ENCODE data around the gene ADCK1.

The ADCK1 gene

DNA sequence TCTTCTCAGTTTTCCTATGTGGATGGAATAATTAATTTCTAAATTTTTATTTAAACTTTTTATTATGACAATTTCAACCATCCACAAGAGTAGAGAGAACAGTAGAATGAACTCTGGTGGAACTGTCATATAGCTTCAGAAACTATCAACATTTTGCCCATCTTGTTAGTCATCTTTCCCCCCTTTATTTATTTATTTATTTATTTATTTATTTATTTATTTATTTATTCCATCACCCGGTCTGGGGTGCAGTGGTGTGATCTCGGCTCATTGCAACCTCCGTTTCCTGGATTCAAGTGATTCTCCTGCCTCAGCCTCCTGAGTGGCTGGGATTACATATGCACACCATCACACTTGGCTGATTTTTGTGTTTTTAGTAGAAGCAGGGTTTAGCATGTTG, 23.5 kb downstream of the ADCK1 start (continued):
- TF ChIP-seq MYNN (tag by site-specific recombination; IDR thresholded peaks at IDR 0.05; ENCODE audit: borderline replicate concordance) (no peak), TCF7L2 (IDR thresholded peaks at IDR 0.05; ENCODE audit: borderline replicate concordance, low read depth, low read length) (no peak), ZNF510 (tag by site-specific recombination; IDR thresholded peaks at IDR 0.05; ENCODE audit: insufficient replicate concordance) (no peak), ZNF302 (tag by site-specific recombination; IDR thresholded peaks at IDR 0.05; ENCODE audit: low read depth) (no peak), ZNF184 (tag by site-specific recombination; IDR thresholded peaks at IDR 0.05) (no peak)

DNA sequence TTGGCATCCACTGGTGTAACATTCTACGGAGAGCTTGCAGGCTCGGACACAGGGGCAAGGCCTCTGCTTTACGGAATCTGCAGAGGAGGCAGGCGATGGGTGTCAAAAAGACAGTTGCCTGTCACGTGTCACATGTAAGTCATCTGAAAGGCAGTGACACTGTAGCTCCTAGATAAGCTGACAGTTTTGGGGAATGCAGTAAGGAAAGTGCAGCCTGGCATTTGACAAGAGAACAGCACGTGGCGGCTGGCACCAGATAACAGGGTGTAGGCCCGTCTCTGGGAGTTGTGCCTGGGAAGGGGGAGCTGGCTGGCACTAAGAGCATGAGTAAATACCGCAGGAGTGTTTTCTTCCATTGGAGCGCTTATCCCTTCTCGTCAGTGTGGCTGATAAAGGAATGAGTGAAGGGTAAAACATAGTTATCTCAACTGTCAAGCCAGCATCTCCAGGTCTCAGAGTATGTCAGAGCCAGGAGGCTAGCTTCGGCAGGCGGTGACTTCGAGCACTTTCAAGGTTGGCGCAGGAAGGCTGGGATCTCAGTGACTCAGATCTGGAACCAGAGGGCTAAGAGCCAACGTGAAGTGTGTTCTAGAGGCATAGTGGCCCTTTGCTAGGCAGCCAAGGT, 26.1 kb downstream of the ADCK1 start:
- H3K4me3 ChIP-seq (ENCODE audit: low read depth, low read length) = no peak overlapping the region
- H3K27ac ChIP-seq (ENCODE audit: extremely low read depth, low read depth, low read length) = no peak overlapping the region
- TF ChIP-seq ZBTB8A (tag by site-specific recombination; IDR thresholded peaks at IDR 0.05) (no peak), GLIS1 (tag by site-specific recombination; IDR thresholded peaks at IDR 0.05) (no peak), ZNF350 (tag by site-specific recombination; IDR thresholded peaks at IDR 0.05) (no peak), ZNF510 (tag by site-specific recombination; IDR thresholded peaks at IDR 0.05; ENCODE audit: insufficient replicate concordance) (no peak), ZNF16 (tag by site-specific recombination; IDR thresholded peaks at IDR 0.05; ENCODE audit: low read depth) (no peak), KLF7 (tag by site-specific recombination; IDR thresholded peaks at IDR 0.05; ENCODE audit: borderline replicate concordance) (no peak)
- TF ChIP-seq, protein P1, sequence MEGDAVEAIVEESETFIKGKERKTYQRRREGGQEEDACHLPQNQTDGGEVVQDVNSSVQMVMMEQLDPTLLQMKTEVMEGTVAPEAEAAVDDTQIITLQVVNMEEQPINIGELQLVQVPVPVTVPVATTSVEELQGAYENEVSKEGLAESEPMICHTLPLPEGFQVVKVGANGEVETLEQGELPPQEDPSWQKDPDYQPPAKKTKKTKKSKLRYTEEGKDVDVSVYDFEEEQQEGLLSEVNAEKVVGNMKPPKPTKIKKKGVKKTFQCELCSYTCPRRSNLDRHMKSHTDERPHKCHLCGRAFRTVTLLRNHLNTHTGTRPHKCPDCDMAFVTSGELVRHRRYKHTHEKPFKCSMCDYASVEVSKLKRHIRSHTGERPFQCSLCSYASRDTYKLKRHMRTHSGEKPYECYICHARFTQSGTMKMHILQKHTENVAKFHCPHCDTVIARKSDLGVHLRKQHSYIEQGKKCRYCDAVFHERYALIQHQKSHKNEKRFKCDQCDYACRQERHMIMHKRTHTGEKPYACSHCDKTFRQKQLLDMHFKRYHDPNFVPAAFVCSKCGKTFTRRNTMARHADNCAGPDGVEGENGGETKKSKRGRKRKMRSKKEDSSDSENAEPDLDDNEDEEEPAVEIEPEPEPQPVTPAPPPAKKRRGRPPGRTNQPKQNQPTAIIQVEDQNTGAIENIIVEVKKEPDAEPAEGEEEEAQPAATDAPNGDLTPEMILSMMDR (tag by site-specific recombination; IDR thresholded peaks at IDR 0.05) = no peak
- TF ChIP-seq, protein P2, sequence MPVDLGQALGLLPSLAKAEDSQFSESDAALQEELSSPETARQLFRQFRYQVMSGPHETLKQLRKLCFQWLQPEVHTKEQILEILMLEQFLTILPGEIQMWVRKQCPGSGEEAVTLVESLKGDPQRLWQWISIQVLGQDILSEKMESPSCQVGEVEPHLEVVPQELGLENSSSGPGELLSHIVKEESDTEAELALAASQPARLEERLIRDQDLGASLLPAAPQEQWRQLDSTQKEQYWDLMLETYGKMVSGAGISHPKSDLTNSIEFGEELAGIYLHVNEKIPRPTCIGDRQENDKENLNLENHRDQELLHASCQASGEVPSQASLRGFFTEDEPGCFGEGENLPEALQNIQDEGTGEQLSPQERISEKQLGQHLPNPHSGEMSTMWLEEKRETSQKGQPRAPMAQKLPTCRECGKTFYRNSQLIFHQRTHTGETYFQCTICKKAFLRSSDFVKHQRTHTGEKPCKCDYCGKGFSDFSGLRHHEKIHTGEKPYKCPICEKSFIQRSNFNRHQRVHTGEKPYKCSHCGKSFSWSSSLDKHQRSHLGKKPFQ (tag by site-specific recombination; IDR thresholded peaks at IDR 0.05) = no peak
- TF ChIP-seq, protein P3, sequence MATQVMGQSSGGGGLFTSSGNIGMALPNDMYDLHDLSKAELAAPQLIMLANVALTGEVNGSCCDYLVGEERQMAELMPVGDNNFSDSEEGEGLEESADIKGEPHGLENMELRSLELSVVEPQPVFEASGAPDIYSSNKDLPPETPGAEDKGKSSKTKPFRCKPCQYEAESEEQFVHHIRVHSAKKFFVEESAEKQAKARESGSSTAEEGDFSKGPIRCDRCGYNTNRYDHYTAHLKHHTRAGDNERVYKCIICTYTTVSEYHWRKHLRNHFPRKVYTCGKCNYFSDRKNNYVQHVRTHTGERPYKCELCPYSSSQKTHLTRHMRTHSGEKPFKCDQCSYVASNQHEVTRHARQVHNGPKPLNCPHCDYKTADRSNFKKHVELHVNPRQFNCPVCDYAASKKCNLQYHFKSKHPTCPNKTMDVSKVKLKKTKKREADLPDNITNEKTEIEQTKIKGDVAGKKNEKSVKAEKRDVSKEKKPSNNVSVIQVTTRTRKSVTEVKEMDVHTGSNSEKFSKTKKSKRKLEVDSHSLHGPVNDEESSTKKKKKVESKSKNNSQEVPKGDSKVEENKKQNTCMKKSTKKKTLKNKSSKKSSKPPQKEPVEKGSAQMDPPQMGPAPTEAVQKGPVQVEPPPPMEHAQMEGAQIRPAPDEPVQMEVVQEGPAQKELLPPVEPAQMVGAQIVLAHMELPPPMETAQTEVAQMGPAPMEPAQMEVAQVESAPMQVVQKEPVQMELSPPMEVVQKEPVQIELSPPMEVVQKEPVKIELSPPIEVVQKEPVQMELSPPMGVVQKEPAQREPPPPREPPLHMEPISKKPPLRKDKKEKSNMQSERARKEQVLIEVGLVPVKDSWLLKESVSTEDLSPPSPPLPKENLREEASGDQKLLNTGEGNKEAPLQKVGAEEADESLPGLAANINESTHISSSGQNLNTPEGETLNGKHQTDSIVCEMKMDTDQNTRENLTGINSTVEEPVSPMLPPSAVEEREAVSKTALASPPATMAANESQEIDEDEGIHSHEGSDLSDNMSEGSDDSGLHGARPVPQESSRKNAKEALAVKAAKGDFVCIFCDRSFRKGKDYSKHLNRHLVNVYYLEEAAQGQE (tag by site-specific recombination; IDR thresholded peaks at IDR 0.05) = no peak
- peaks cover 8 to 25% of the 10 kb centered on the region in 2 experiments; a peak in 2 of 3 replicates for H3K36me3 ChIP-seq (ENCODE audit: control insufficient read depth in 2 of 2, insufficient read depth in 1 of 2, low read length in 2 of 2)
- no peaks in the 10 kb centered on the region for H3K4me1 ChIP-seq (ENCODE audit: control insufficient read depth, insufficient read depth, low read length)
- CTCF ChIA-PET = interaction anchor here (0.5 kb wide), 1 partner anchor 101 kb away, joined by 3 read pairs; no protein-coding TSS in a partner anchor
- H3K9me3 ChIP-seq (ENCODE audit: control insufficient read depth, insufficient read depth, low read depth, low read length) = no peaks in the 10 kb centered on the region
- POLR2A ChIA-PET = no interaction called here

DNA sequence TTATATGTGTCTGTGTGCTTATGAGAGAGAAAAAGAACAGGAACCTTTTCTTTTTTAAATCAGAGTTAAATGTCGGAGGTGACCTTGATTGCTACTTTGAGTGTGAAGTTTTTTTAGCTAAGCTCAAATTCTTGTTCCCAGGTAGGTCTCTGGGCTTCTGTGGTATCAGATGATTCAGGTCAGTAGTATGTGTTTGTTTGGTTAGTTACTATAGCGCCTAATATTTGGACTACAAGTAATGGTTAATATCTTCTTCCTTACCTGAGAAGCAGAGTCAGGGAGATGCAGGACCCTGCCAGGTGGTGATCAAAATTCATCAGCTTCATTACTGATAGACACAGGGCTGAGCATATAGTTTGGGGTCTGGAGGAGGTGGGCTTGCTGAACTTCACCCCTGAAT, 30.8 kb downstream of the ADCK1 start:
- no peaks in the 10 kb centered on the region for H3K9me3 ChIP-seq (ENCODE audit: control insufficient read depth, insufficient read depth, low read depth, low read length)
- no peaks in the 10 kb centered on the region for H3K4me1 ChIP-seq (ENCODE audit: control insufficient read depth, insufficient read depth, low read length)
- H3K36me3 ChIP-seq (ENCODE audit: control insufficient read depth in 2 of 2, insufficient read depth in 1 of 2, low read length in 2 of 2) = peaks cover 4 to 9% of the 10 kb centered on the region in 2 experiments; a peak in 2 of 3 replicates
- POLR2A ChIA-PET = no interaction called here
- no peak overlapping the region for H3K4me3 ChIP-seq (ENCODE audit: low read depth, low read length)
- H3K27ac ChIP-seq (ENCODE audit: extremely low read depth, low read depth, low read length) = no peak overlapping the region
- CTCF ChIA-PET = interaction anchor here (0.7 to 1.3 kb wide), 3 partner anchors 8 to 707 kb away, joined by 3 to 4 read pairs (median 3); no protein-coding TSS in a partner anchor
- no peak for TF ChIP-seq ZNF776 (tag by site-specific recombination; IDR thresholded peaks at IDR 0.05; ENCODE audit: borderline replicate concordance)
- TF ChIP-seq ZFHX2 (tag by site-specific recombination; conservative IDR thresholded peaks at IDR 0.05) = no peak
- TF ChIP-seq, protein P4, sequence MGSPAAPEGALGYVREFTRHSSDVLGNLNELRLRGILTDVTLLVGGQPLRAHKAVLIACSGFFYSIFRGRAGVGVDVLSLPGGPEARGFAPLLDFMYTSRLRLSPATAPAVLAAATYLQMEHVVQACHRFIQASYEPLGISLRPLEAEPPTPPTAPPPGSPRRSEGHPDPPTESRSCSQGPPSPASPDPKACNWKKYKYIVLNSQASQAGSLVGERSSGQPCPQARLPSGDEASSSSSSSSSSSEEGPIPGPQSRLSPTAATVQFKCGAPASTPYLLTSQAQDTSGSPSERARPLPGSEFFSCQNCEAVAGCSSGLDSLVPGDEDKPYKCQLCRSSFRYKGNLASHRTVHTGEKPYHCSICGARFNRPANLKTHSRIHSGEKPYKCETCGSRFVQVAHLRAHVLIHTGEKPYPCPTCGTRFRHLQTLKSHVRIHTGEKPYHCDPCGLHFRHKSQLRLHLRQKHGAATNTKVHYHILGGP (tag by site-specific recombination; IDR thresholded peaks at IDR 0.05) = no peak
- no peak for TF ChIP-seq ZNF404 (tag by site-specific recombination; IDR thresholded peaks at IDR 0.05)
- no peak for TF ChIP-seq HOXD13 (CRISPR knock-in tag; IDR thresholded peaks at IDR 0.05; ENCODE audit: borderline replicate concordance)
- no peak for TF ChIP-seq ZNF155 (tag by site-specific recombination; IDR thresholded peaks at IDR 0.05)
- TF ChIP-seq, protein P5, sequence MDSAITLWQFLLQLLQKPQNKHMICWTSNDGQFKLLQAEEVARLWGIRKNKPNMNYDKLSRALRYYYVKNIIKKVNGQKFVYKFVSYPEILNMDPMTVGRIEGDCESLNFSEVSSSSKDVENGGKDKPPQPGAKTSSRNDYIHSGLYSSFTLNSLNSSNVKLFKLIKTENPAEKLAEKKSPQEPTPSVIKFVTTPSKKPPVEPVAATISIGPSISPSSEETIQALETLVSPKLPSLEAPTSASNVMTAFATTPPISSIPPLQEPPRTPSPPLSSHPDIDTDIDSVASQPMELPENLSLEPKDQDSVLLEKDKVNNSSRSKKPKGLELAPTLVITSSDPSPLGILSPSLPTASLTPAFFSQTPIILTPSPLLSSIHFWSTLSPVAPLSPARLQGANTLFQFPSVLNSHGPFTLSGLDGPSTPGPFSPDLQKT (IDR thresholded peaks at IDR 0.05; ENCODE audit: borderline replicate concordance, low read depth, low read length) = no peak
- TF ChIP-seq, protein P6, sequence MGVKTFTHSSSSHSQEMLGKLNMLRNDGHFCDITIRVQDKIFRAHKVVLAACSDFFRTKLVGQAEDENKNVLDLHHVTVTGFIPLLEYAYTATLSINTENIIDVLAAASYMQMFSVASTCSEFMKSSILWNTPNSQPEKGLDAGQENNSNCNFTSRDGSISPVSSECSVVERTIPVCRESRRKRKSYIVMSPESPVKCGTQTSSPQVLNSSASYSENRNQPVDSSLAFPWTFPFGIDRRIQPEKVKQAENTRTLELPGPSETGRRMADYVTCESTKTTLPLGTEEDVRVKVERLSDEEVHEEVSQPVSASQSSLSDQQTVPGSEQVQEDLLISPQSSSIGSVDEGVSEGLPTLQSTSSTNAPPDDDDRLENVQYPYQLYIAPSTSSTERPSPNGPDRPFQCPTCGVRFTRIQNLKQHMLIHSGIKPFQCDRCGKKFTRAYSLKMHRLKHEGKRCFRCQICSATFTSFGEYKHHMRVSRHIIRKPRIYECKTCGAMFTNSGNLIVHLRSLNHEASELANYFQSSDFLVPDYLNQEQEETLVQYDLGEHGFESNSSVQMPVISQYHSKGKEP (tag by site-specific recombination; IDR thresholded peaks at IDR 0.05) = no peak

Data from HEK293 (cell line).